G401 (cell line): Measurements from ENCODE around the gene HOXC9. TPM values are rescaled to one million over a fixed set of nuclear protein-coding genes. Genes with fewer than 3 reads are reported as not detected.

ENCODE experiments used
- DNase-seq: peaks from one replicate; pipeline ENCODE4 v3.0.0-alpha.2; 2015; ENCODE audit warnings: low spot score
- in situ Hi-C: cut with HindIII; loops from 2 replicates; pipeline ENCODE4 v1.10.0; 2016; ENCODE audit warnings: low sequenced_read_pairs, mixed read lengths
- total RNA-seq: library from RNA; depleted of rRNA; stranded (reverse); fragments of >200 nt; shearing (Covaris generic); gene quantifications from 2 replicates; pipeline ENCODE4 v1.2.3, GENCODE V29; 2014

Gene HOXC9
- total RNA-seq, 1 experiment from 2014 or later = 18.7 TPM

GRCh38 chr12:53961025-53961761 is 38.8 kb upstream of the HOXC9 start:
- DNase-seq = no peak
- in situ Hi-C loops = no loop called here

- DNase-seq = no peak
- in situ Hi-C loops = no loop called here
These were observed 37.0 kb upstream of the HOXC9 start for GRCh38 chr12:53963005-53963404.

GRCh38 chr12:53963434-53964314 is 36.3 kb upstream of the HOXC9 start:
- in situ Hi-C loops = no loop called here

GRCh38 chr12:53964315-53964713 is 35.6 kb upstream of the HOXC9 start:
- in situ Hi-C loops = no loop called here
- DNase-seq = no peak

More at GRCh38 chr12:53963434-53964314, 36.3 kb upstream of the HOXC9 start:
- no peak for DNase-seq

- in situ Hi-C loops = no loop called here
- DNase-seq = no peak
These were observed 34.5 kb upstream of the HOXC9 start for GRCh38 chr12:53965281-53966084.

- DNase-seq = no peak
- in situ Hi-C loops = no loop called here
These were observed 33.9 kb upstream of the HOXC9 start for GRCh38 chr12:53966085-53966384.

- no peak for DNase-seq
- in situ Hi-C loops = no loop called here
These were observed 33.4 kb upstream of the HOXC9 start for GRCh38 chr12:53966385-53967133.

GRCh38 chr12:53967421-53967925 is 32.5 kb upstream of the HOXC9 start:
- in situ Hi-C loops = no loop called here
- DNase-seq = no peak

- no peak for DNase-seq
- in situ Hi-C loops = no loop called here
These were observed 31.5 kb upstream of the HOXC9 start for GRCh38 chr12:53968214-53969127.

GRCh38 chr12:53969588-53970259 is 30.2 kb upstream of the HOXC9 start:
- in situ Hi-C loops = no loop called here
- no peak for DNase-seq

GRCh38 chr12:53970451-53970850 is 29.5 kb upstream of the HOXC9 start:
- in situ Hi-C loops = no loop called here

GRCh38 chr12:53971129-53971528 is 28.8 kb upstream of the HOXC9 start:
- in situ Hi-C loops = no loop called here
- DNase-seq = no peak

More at GRCh38 chr12:53970451-53970850, 29.5 kb upstream of the HOXC9 start:
- DNase-seq = no peak

- in situ Hi-C loops = no loop called here
- DNase-seq = no peak
These were observed 28.3 kb upstream of the HOXC9 start for GRCh38 chr12:53971686-53972085.

- in situ Hi-C loops = no loop called here
- DNase-seq = no peak
These were observed 27.7 kb upstream of the HOXC9 start for GRCh38 chr12:53972152-53972702.

- in situ Hi-C loops = no loop called here
- DNase-seq = no peak
These were observed 27.2 kb upstream of the HOXC9 start, which contains the start of gene HOXC11 for GRCh38 chr12:53972722-53973235. Gene HOXC11, plus strand, starts transcription at chr12:53973126. Its CDS starts 116 bp downstream, at chr12:53973242.

- in situ Hi-C loops = no loop called here
- DNase-seq = no peak
These were observed 26.5 kb upstream of the HOXC9 start for GRCh38 chr12:53973236-53974042.
